Sciatic nerve (tissue), 2 donors: ENCODE results near the gene AACS. TPM values are rescaled to one million over a fixed set of nuclear protein-coding genes. Genes with fewer than 3 reads are reported as not detected.
"Not testable (repeated sequence)": the region's sequence is repeated elsewhere in the genome, so short reads cannot be mapped to it uniquely, and the experiment has no call there.

Experiments
- ATAC-seq: fragments of 200-7000 bp; cut with Tn5 transposase; one replicate; pipeline ENCODE4 v1.9.1; 2020; ENCODE audit warnings: mild to moderate bottlenecking, moderate library complexity
- DNase-seq: peaks from one replicate; pipeline ENCODE4 v3.0.0-alpha.2; 2020; ENCODE audit warnings: low spot score
- intact Hi-C: fragments of 100-400 bp; cut with DNase I; formaldehyde crosslinking; loops from one replicate; pipeline ENCODE4 v1.14.2; 2022
- total RNA-seq: library from RNA; stranded (reverse); fragmentation: NEBNext Ultra II Directional; extraction: Animal tissue kit (Norgen Biotek cat#: 25700); gene quantifications from one replicate; pipeline ENCODE4 v1.2.1, GENCODE V29; 2021
- donor health status: DM: no; HTN: no; CAD: no.
- donor health status: DM: no; HTN: no; CAD: no.

AACS gene
- total RNA-seq, 1 donor from 2014 or later, result 19.6 TPM

DNA sequence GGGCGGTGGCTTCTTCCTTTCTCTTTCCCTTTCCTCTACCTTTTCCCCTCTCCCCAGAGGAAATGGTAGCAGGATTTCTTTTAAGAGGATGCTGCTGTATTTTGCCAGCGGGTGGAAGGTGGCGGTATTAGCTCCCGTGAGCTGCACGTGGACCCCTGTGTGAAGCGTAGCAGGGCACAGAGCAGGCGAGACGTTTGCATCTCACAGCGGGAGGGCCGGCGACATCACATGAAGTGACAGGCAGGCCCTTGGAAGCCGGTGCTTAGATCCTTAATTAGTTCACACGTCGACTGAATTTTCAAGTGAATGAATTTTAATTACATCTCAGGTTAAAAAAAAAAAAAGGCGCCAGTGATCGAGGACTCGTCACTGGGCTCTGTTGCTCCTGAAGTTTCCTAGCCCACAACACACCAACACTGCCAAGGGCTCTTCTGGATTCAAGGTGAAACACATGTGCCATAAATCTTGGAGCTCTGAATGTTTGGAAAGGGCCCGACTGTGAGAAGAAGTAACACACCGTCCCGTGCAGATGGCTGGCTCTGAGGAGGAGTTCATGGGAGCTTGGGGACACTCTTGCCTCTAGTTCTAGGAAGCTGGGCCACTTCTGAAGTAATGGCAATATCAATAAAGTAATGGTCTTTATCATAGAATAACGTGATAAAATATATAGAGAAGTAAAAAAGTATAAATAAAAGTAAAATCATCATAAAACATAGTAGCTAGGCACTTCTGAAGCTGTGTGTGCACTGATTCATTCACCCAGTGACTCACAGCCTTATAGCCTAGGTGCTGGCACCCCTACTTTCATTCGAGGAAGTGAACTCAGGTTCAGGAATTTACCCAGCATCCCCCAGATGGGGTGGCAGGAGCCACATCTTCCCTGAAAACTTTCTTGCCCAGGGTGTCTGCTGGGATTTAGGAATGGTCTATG is 75.3 kb downstream of the AACS start:
- intact Hi-C loops, result no loop called here
- DNase-seq (no peak), ATAC-seq (no peak)

DNA sequence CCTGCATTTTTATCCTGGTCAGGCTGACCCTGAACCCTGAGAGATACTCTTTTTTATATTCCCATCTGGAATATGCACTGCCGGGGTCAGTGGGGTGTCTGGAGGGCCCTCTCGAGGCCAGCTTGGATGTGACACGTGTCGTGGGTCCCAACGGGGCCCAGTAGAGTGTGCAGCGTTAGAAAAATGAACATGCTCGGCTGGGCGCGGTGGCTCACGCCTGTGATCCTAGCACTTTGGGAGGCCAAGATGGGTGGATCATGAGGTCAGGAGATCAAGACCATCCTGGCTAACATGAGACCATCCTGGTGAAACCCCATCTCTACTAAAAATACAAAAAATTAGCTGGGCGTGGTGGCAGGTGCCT is 76.0 kb downstream of the AACS start:
- intact Hi-C loops, ATAC-seq: not testable (repeated sequence)

DNA sequence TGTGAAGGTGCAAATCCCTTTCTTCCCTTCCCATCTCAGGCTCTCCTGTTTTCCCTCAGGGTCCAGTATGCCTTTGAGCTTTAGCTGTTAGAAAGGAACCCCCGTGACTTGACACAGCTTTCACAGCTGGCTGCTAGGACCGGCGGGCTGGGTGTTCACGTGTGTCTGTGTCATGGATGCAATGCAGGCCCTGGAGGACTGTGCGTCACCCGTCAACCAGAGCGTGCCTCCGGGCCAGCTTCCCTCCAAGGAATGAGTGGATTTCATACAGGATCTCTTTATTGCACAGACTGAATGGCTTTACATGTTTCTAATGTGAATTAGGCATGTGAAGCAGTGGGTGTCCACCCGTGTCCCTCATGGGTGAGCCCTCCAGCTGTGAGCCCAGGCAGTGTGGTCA is 77.4 kb downstream of the AACS start:
- no peak for ATAC-seq

More for the DNA sequence above, 76.0 kb downstream of the AACS start:
- not testable (repeated sequence) for DNase-seq

DNA sequence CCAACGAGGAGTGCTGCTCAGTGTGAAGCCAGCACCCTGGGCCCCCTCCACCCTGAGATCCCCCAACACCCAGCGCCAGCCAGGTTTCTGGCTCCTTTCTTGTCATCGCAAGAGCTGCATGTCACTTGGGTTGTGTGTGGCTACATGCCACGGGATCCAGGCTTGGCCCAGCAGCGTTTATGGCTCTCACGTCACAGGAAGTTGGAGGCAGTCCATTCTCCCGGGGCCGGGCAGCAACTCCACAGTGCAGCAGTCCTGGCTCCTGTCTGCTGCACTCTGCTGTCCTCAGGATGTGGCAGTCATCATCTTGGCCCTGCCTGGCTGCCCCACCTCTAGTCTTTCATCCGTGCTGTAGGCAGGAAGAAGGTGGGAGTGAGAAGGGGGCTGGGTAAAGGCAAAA is 78.3 kb downstream of the AACS start:
- intact Hi-C loops, result no loop called here
- DNase-seq (no peak), ATAC-seq (no peak)

More for the DNA sequence above, 77.4 kb downstream of the AACS start:
- intact Hi-C loops, result no loop called here
- no peak for DNase-seq

DNA sequence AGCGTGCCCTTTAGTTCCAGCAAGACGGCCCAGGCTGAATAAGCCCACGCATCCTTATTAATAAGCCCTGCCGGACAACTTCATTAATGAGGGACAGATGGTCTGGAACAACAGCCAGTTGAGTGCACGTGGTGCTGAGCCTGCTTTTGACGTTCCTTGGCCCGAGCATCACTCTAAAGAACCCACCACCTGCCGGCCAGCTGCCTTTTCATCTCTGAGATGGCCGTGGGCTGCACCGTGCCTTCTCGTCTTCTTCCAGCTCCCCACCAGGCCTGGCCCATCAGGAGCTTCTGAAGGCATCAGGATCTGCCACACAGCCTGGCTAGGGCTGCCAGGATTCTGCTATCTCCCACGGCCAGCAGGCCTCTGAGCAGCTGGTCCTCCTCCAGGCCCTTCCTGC is 80.0 kb downstream of the AACS start:
- ATAC-seq (no peak), DNase-seq (no peak)
- intact Hi-C loops, result no loop called here

DNA sequence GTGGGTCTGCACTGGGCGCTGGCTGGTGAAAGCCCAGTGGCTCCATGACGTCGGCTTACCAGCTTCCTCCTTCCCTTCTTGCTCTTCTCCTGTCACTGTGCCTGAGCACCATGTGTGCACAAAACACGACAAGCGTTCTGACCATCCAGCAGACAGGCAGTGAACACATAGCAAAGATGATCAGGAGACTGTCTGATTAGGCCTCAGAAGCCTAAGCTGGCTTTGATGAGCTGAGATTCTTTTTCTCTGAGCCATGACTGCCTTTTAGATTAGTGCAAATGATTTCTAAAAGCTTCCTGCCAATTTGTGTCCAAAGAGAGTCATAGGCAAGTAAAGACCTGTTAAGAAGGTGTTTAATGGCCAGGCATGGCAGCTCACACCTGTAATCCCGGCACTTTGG is 83.1 kb downstream of the AACS start:
- ATAC-seq, result no peak
- intact Hi-C loops, result no loop called here
- no peak for DNase-seq

DNA sequence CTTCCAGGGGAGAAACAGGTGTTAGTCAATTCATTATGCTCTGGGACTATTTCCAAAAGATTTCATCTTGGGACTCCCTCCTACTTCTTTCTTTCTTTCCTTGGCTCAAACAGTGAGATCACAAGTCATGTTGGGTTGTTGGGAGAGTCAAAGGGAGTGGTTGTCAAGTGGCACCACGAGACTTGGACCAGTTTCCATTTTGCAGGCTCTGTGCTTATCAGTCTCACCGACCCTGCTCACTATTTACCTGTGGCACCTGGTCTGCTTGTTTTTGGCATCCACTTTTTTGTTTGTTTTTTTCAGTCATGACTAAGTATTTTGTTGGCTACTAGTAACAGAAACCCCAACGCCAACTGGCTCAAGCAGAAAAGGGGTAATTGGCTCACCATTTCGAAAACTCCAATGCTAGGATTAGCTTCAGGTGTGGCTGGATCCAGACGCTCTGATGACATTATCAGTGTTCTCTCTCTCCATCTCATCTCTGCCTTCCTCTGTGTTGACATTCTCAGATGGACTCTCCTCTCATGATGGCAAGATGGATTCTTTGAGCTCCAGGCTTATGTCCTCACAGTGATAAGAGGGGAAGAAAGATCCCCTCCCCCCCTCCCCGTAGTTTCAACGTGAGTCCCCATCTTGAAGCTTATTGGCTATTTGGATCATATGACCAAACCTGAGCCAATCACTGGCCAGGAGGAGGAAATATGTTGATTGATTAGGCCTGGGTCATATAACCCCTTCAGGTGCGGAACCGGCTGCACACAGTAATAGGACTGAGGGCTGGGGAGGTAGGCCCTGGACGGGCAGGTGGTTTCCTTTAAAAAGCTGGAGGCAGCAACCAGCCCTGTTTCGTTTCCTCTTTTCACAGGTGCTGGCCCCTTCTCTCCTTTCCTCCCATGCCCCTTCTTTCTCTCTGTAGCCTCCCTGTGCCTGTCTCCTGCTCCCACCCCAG is 84.2 kb downstream of the AACS start:
- ATAC-seq, result no peak
- DNase-seq, result no peak
- intact Hi-C loops, result no loop called here

DNA sequence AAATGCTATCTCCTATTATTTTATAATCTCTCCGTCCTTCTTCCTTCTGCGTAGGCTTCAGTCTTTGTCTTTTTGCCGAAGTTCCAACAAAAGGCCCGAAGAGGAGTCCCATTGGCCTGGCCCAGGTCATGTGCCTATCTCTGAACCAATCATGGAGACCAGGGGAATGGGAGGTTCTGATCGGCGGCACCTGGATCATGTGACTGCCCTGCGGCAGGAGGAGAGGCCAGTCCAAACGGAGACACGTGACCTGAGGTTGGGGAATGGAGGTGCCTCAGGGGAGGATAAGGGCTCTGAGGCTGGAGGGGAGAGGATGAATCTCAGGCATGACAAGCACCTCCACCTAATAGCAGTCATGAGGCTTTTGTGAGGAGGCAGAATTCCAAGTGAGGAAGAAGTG is 86.0 kb downstream of the AACS start:
- intact Hi-C loops, result no loop called here
- ATAC-seq, result no peak
- no peak for DNase-seq

DNA sequence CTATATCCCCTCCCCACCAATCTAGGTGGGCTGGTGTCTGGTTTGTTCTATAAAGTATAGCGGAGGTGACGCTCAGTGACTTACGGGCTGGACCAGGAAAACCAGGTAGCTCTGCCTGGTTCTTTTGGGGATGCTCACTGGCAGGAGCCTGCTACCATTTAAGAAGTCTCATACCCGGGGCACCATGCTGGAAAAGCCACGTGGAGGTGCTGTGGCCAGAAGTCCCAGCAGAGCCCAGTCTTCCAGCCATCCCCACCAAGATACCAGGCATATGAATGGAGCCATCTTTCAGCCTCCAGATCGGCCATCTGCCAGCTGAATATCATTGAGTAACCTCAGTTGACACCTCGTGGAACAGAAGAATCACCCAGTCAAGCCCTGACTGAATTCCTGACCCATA is 87.2 kb downstream of the AACS start:
- no peak for DNase-seq
- ATAC-seq, result no peak
- intact Hi-C loops, result no loop called here

DNA sequence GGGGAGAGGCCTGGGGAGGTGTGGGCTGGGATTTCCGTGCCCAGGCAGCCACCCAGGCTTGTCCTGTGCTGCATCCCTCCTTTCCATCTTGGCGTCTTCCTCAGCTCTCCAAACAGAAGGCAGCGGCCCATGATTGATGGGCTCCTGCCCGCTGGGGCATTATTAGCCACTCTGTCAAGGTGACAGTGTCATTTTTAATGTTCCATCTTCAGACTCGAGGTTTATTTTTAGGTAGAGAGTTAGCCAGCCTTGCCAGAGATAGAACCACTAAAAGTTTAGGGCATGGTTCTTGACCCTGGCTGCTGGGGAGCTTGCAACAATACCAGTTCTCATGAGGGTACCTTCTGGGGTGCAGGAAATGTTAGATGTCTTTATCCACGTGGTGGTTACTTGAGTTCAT is 90.1 kb downstream of the AACS start:
- DNase-seq (no peak), ATAC-seq (no peak)
- intact Hi-C loops, result no loop called here

DNA sequence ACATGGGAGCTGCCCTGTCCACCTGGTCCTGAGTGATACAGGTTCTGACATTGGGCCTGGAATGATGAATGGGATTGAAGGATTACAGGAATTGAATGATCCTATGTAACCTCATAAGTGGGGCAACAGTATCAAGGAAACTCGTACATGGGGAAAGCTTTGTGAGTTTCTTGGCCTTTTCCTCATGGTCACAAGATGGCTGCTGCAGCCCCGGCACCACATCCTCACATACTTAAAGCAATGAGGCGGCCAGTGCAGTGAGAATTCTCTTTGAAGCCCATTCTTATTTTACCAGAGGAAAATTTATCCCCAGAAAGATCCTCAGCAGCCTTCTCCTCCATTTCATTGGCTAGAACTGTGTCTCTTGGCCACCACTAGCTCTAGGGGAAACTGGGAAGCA is 91.9 kb downstream of the AACS start:
- ATAC-seq (no peak), DNase-seq (no peak)
- intact Hi-C loops, result no loop called here

DNA sequence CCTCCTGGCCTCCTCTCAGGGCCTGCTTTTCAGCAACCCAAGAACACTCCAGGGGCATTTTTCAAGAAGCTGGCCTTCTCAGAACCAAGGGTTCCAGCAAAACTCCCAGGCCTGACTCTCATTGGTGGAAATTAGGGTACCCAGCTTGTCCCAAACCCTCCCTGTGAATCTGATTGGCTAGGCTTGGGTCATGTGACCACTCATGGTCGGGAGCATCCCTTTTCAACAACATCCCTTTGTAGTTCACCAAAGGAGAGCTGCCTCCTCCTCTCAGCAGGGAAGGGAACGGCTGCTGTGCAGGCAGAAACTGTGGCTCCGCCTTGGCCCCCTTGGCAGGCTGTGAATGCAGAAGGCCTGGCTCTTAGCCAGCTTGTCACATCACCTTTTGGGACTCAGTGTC is 94.5 kb downstream of the AACS start:
- no peak for ATAC-seq
- intact Hi-C loops, result loop anchor here (10.0 kb wide), 1 partner anchor 1005 kb away; no protein-coding TSS in a partner anchor
- DNase-seq, result no peak

DNA sequence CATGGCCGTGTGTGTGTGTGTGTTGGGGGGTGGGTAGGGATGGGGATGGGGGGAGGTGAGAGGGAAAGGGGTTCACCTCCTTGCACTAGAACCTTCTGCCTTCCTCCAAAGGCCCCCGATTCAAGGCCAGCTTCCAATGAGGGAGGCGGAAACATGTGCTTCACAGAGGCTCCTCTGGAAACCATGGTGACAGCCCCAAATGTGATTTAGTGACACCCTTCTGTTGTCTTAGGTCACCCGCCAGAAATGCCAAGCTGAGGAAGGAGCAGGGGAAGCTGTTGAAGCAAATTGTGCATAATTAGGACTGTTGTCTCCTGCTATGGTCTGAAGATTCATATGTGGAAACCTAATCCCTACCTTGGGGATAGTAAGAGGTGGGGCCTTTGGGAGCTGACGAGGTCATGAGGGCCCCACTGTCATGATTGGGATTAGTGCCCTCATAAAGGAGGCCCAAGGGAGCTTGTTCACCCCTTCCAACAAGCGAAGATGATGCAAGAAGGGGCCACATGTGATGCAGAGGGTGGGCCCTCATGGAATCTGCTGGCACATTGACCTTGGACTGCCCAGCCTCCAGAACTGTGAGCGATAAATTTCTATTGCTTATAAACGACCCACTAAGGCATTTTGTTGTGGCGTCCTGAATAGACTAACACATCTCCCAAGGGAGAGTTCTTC is 95.2 kb downstream of the AACS start:
- intact Hi-C loops, result loop anchor here (10.0 kb wide), 1 partner anchor 1004 kb away; no protein-coding TSS in a partner anchor
- no peak for ATAC-seq
- no peak for DNase-seq

DNA sequence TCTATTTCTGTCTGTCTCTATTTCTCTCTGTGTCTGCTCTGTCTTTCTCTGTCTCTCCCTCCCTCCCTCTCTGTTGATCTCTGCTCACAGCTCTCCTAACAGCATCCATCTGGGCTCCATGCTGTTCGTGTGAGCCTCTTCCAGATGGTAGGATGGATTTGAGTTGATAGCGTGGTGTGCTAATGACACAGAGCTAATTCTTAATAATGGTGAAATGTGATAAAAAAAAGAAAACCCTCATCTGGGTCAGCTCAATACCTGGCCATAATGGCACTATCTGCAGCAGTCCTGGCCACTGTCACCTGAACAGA is 96.4 kb downstream of the AACS start:
- DNase-seq, result no peak
- intact Hi-C loops, result loop anchor here (10.0 kb wide), 1 partner anchor 1003 kb away; no protein-coding TSS in a partner anchor

DNA sequence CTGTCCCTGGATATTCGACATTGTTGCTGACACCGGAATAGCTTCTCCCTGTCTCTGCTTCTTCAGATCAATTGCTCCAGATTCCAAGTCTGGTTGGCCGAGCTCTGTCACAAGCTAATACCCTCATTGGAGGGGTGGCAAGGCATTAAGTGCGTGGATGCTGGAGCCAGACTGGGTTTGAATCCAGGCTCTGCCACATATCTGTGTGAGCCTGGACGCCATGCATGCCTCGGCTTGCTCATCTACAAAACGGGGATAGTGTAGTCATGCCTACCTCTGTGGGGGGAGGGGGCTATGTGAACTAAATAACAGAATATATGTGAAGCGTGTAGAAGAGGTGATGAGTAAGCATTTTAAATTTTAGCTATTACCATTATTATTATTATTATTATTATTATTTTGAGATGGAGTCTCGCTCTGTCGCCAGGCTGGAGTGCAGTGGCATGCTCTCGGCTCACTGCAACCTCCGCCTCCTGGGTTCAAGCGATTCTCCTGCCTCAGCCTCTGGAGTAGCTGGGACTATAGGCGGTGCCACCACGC is 97.3 kb downstream of the AACS start:
- DNase-seq, result no peak
- intact Hi-C loops, result loop anchor here (10.0 kb wide), 1 partner anchor 1002 kb away; no protein-coding TSS in a partner anchor

More for the DNA sequence above, 96.4 kb downstream of the AACS start:
- ATAC-seq, result no peak

DNA sequence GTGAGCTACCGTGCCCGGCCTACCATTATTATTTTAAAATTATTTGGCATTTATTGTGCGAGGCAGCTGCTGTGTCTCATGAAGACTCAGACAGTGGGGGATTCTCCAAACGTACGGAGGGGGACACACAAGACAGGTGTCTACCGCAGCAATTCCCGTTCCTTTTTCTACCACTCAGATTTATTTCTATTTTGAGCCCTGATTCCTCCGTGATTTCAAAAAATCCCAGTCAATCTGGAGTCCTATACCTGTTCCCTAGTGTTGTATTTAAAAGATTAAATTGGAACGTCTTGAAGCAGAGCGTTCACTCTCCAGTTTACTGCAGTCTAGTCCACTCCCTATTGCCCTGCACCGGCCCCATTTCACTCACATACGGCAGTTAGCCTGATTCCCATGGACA is 97.9 kb downstream of the AACS start:
- intact Hi-C loops, result loop anchor here (10.0 kb wide), 1 partner anchor 1002 kb away; no protein-coding TSS in a partner anchor
- ATAC-seq, result no peak
- DNase-seq, result no peak

More for the DNA sequence above, 97.3 kb downstream of the AACS start:
- ATAC-seq, result no peak

DNA sequence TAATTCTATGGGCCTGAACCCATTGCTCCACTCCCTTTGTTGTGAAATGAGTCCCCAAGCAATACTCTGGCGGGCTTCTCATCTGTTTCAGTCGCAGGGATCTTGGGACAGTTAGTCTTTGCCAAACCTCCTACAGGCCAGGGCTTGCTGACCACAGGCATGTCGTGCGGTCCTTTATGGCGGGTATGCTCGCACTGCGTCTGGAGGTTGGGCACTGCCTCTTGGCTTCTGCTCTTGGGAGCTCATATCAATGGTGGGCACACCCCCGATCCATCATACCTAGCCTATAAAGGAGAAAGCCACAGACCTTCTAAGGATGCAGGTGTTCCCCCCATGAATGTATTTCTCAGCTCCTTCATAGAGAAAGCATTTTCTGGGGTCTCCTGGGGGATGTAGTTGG is 99.3 kb downstream of the AACS start:
- ATAC-seq (no peak), DNase-seq (no peak)
- intact Hi-C loops, result loop anchor here (10.0 kb wide), 1 partner anchor 1000 kb away; no protein-coding TSS in a partner anchor

DNA sequence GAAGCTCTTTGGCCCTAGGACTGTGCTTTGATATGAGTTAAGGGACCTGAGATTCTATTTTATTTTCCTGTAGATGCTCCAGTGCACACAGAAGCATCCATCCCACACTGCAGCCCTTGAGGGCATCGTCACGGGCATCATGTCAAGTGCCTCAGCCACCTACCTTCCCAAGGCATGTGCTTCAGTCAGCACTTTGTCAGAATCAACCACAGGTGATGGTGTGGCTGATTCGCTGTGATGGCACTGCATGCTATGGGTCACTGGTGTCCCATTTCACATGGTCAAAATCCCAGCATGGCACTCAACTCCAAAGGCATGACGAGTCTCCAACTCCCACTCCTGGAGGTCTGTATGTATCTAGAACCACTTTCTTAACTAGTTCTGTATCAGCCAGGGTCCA is 100.8 kb downstream of the AACS start:
- DNase-seq (no peak), ATAC-seq (no peak)
- intact Hi-C loops, result loop anchor here (10.0 kb wide), 1 partner anchor 999 kb away; no protein-coding TSS in a partner anchor

DNA sequence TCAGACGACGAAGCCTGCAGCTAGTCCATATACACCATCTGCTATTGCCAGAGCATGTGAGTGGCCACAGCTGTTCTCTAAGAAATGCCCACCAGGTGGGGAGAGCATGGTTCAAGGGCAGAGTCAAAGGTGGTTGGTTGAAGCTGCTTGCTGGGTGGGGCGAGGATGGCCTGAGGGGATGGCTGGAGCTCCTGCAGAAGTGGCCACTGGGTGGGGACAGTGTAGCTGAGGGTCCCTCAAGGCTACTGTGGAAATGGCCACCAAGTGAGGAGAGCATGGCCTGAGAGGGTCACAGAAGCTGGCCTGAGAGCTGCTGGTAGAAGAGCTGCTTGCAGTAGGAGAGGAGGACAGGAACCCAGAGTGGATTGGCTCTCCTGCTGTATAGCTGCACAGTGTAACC is 102.4 kb downstream of the AACS start:
- ATAC-seq (no peak), DNase-seq (no peak)
- intact Hi-C loops, result loop anchor here (10.0 kb wide), 1 partner anchor 997 kb away; no protein-coding TSS in a partner anchor
